Measurements from ENCODE around the gene WDR18. TPM values are rescaled to one million over a fixed set of nuclear protein-coding genes. Genes with fewer than 3 reads are reported as not detected.

The WDR18 gene
- total RNA-seq, 4 donors from 2014 or later, result 15.2 to 73.5 (median 46.8) TPM

DNA sequence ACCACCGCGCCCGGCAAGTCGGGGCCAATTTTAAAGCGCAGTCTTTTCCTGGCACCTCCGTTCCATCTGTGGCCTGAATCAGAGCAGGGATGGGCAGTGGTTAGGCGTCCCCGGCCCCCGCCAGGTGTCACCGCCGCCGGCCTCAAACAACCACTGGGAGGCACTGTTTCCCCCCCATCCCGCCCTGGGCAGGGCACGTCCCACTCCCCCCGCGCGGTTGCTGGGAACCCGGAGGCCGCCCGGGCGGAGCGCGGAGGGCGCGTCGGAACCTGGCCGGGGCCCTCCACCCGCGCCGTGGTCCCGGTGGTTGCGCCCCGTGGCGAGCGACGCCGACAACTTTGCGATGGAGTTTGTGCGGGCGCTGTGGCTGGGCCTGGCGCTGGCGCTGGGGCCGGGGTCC, 15.9 kb downstream of the WDR18 start, which contains the start of gene GRIN3B:
GRIN3B (plus strand) TSS at position 325 of the 400 bp plus-strand sequence; CDS start at position 344, 19 bp downstream.
- H3K27me3 ChIP-seq, result no peaks in the 10 kb centered on the region
- intact Hi-C loops (cut with DNase I), result no loop called here
- WGBS, 2 donors, result 17 to 25% methylated on average over 6 of the region's 43 CpGs

DNA sequence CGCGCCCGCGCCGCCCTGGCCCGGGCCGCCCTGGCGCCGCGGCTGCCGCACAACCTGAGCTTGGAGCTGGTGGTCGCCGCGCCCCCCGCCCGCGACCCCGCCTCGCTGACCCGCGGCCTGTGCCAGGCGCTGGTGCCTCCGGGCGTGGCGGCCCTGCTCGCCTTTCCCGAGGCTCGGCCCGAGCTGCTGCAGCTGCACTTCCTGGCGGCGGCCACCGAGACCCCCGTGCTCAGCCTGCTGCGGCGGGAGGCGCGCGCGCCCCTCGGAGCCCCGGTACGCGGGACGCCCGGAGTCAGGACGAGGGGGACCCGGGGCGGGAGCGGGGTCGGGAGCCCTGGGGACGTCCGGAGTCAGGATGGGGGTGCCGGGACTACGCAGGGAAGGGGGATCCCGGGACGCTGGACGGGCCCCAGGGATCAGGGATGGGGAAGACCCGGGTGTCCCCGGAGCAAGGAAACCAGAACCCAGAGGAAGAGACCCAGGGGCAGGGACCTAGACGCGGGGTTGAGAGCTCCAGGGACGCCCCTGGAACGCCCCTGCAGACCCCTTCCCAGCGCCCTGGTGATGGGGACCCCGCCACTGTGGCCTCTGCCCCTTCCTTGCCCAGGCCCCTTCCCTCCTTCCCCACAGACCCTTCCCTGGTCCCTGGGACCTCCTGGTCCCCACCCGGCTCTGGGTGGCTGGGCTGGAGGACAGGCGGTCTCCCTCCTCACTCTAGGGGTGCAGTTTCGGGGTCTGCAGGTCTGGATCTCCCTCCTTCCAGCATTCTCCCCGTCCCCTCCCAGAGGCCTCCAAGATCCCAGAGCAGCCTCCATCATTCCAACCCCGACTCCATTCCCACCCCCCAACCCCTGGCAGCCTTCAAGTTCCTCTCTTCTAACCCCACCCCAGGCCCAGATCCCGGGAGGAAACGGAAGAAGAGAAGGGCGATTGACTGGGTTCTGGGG, 16.7 kb downstream of the WDR18 start:
- Histone ChIP-seq H3K27ac (no peak overlapping the region), H3K4me1 (peaks cover 9 to 21% of the 10 kb centered on the region in 2 donors), H3K36me3 (no peaks in the 10 kb centered on the region), H3K27me3 (no peaks in the 10 kb centered on the region), H3K4me3 (replicated peaks in 1 of 3) (no peak overlapping the region), H3K9me3 (no peaks in the 10 kb centered on the region)
- intact Hi-C loops (cut with DNase I), result no loop called here
- WGBS, 2 donors, result 12 to 13% methylated on average over 19 to 31 of the region's 73 CpGs
- no peak for TF ChIP-seq POLR2A (IDR thresholded peaks at IDR 0.05)
- TF ChIP-seq, protein P1, sequence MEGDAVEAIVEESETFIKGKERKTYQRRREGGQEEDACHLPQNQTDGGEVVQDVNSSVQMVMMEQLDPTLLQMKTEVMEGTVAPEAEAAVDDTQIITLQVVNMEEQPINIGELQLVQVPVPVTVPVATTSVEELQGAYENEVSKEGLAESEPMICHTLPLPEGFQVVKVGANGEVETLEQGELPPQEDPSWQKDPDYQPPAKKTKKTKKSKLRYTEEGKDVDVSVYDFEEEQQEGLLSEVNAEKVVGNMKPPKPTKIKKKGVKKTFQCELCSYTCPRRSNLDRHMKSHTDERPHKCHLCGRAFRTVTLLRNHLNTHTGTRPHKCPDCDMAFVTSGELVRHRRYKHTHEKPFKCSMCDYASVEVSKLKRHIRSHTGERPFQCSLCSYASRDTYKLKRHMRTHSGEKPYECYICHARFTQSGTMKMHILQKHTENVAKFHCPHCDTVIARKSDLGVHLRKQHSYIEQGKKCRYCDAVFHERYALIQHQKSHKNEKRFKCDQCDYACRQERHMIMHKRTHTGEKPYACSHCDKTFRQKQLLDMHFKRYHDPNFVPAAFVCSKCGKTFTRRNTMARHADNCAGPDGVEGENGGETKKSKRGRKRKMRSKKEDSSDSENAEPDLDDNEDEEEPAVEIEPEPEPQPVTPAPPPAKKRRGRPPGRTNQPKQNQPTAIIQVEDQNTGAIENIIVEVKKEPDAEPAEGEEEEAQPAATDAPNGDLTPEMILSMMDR (IDR thresholded peaks at IDR 0.05), result no peak
- DNase-seq, result no peak

More for the DNA sequence above, 15.9 kb downstream of the WDR18 start, which contains the start of gene GRIN3B:
- no peak within 1 kb of the TSS for H3K4me3 ChIP-seq (replicated peaks in 1 of 3)
- H3K4me1 ChIP-seq, result peaks cover 16 to 29% of the 10 kb centered on the region in 2 donors
- DNase-seq, result peak; percentile 46
- H3K9me3 ChIP-seq, result no peaks in the 10 kb centered on the region
- H3K27ac ChIP-seq, result no peak within 1 kb of the TSS
- TF ChIP-seq, protein P1 (IDR thresholded peaks at IDR 0.05), result peak in 2 of 6 experiments; percentile 27 to 43
- no peak for TF ChIP-seq POLR2A (IDR thresholded peaks at IDR 0.05)
- H3K36me3 ChIP-seq, result no peaks in the 10 kb centered on the region

DNA sequence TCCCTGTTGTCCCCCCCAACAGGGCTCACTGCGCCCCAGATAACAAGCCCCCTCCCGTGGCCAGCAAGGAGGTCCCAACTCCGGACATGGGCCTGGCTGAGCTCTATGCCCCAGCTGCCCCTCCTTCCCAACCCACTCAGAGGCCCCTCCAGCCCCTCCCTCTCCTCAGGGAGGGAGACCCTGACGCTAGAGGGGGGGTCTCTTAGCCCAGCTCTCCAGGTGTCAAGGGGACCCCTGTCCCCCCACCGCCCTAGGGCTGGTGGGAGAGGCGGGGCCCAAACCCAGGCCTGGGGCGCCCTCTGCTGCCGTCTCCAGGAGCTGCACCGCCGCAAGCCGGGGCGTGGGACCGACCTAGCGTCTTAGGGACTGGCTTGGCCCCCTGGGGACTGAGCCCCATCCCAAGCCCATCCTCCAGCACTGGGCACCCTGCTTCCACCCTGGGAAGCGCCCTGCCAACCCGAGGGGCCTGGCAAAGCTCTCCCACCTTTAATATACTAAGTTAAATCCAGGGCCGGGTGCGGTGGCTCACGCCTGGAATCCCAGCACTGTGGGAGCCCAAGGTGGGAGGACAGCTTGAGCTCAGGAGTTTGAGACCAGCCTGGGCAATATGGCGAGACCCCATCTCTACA, 17.5 kb downstream of the WDR18 start:
- no peaks in the 10 kb centered on the region for H3K9me3 ChIP-seq
- TF ChIP-seq POLR2A (IDR thresholded peaks at IDR 0.05), result no peak
- TF ChIP-seq, protein P1 (IDR thresholded peaks at IDR 0.05), result peak; percentile 75 to 95 (median 84)
- DNase-seq, result peak; percentile 41
- peaks cover under 1 to 14% of the 10 kb centered on the region in 2 donors for H3K4me1 ChIP-seq
- no peak overlapping the region for H3K27ac ChIP-seq
- no peaks in the 10 kb centered on the region for H3K36me3 ChIP-seq
- WGBS, 2 donors, result 24 to 36% methylated on average over 6 to 7 of the region's 20 CpGs
- H3K27me3 ChIP-seq, result no peaks in the 10 kb centered on the region
- H3K4me3 ChIP-seq (replicated peaks in 1 of 3), result no peak overlapping the region
- intact Hi-C loops (cut with DNase I), result no loop called here

DNA sequence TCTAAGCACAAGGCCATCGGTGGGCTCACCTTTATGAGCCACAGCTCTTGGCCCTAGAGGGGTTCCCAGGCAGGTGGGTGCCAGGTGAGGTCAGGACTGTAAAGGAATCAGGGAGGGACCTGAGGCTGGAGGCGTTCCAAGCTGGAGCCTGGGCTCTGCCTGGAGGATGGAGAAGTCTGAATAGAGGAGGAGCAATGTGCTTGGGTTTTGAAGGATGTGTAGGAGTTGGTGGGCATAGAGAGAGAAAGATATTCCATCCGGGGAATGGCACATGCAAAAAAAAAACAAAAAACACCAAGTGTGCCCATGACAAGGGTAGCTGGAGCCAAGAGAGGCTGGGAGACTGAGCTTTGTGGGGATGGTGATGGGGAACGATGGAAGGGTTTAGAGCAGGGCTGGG, 18.5 kb downstream of the WDR18 start:
- Histone ChIP-seq H3K36me3 (no peaks in the 10 kb centered on the region), H3K9me3 (no peaks in the 10 kb centered on the region), H3K27ac (no peak overlapping the region), H3K4me3 (replicated peaks in 1 of 3) (no peak overlapping the region), H3K27me3 (no peaks in the 10 kb centered on the region), H3K4me1 (peaks cover 0 to 13% of the 10 kb centered on the region in 2 donors)
- intact Hi-C loops (cut with DNase I), result no loop called here
- WGBS, 2 donors, result 77 to 86% methylated on average over 4 of the region's 4 CpGs
- TF ChIP-seq, protein P1 (IDR thresholded peaks at IDR 0.05), result no peak
- TF ChIP-seq POLR2A (IDR thresholded peaks at IDR 0.05), result no peak
- no peak for DNase-seq

All from thyroid gland (tissue), 4 donors.